Mucosa of gallbladder (tissue), 1 donor: ENCODE measurements around the gene AQP12A. TPM values are rescaled to one million over a fixed set of nuclear protein-coding genes. Genes with fewer than 3 reads are reported as not detected.
"Not testable (repeated sequence)": the region's sequence is repeated elsewhere in the genome, so short reads cannot be mapped to it uniquely, and the experiment has no call there.

ENCODE experiments used
- DNase-seq: peaks from one replicate; pipeline ENCODE4 v3.0.0-alpha.2; 2020; ENCODE audit warnings: low spot score
- total RNA-seq: library from RNA; stranded (reverse); gene quantifications from one replicate; pipeline ENCODE4 v1.2.1, GENCODE V29; 2021
- donor health status: DM: no; HTN: no; CAD: no.

AQP12A gene
- total RNA-seq, 1 donor from 2014 or later: not detected

GRCh38 chr2:240659883-240660282 is 31.8 kb upstream of the AQP12A start:
- DNase-seq: not testable (repeated sequence)

- no peak for DNase-seq
Measured at GRCh38 chr2:240662681-240663080, 29.0 kb upstream of the AQP12A start.

GRCh38 chr2:240663546-240664190 is 28.0 kb upstream of the AQP12A start:
- DNase-seq: no peak

GRCh38 chr2:240664622-240665021 is 27.0 kb upstream of the AQP12A start:
- DNase-seq: no peak

GRCh38 chr2:240670402-240670801 is 21.3 kb upstream of the AQP12A start:
- no peak for DNase-seq

GRCh38 chr2:240670950-240671349 is 20.7 kb upstream of the AQP12A start:
- DNase-seq: no peak

- DNase-seq: no peak
Measured at GRCh38 chr2:240672076-240672700, 19.5 kb upstream of the AQP12A start.

GRCh38 chr2:240672701-240673190 is 18.9 kb upstream of the AQP12A start:
- DNase-seq: no peak

- not testable (repeated sequence) for DNase-seq
Measured at GRCh38 chr2:240674461-240675184, 17.0 kb upstream of the AQP12A start.

GRCh38 chr2:240675345-240675744 is 16.3 kb upstream of the AQP12A start:
- not testable (repeated sequence) for DNase-seq

GRCh38 chr2:240678043-240678442 is 13.6 kb upstream of the AQP12A start:
- not testable (repeated sequence) for DNase-seq

GRCh38 chr2:240678909-240679308 is 12.8 kb upstream of the AQP12A start:
- DNase-seq: not testable (repeated sequence)

GRCh38 chr2:240680185-240680584 is 11.5 kb upstream of the AQP12A start:
- DNase-seq: not testable (repeated sequence)

- not testable (repeated sequence) for DNase-seq
Measured at GRCh38 chr2:240682431-240683224, 9.0 kb upstream of the AQP12A start, which contains the start of gene AQP12B. AQP12B (minus strand) TSS chr2:240682885; CDS start chr2:240682837, 48 bp downstream.

- not testable (repeated sequence) for DNase-seq
Measured at GRCh38 chr2:240683329-240683979, 8.2 kb upstream of the AQP12A start.

GRCh38 chr2:240683980-240684728 is 7.5 kb upstream of the AQP12A start:
- not testable (repeated sequence) for DNase-seq

GRCh38 chr2:240685771-240686371 is 5.8 kb upstream of the AQP12A start:
- DNase-seq: no peak

GRCh38 chr2:240686460-240686859 is 5.2 kb upstream of the AQP12A start:
- no peak for DNase-seq

GRCh38 chr2:240687045-240687740 is 4.5 kb upstream of the AQP12A start:
- no peak for DNase-seq
